HepG2 (cell line): ENCODE results near the gene SLC35D2. TPM values are rescaled to one million over a fixed set of nuclear protein-coding genes. Genes with fewer than 3 reads are reported as not detected.

Experiments used
- ARID4A ChIP-seq: sonication (generic); formaldehyde crosslinking; IDR thresholded peaks from 2 replicates; pipeline ENCODE4 v1.5.0; 2020; ENCODE audit warnings: mild to moderate bottlenecking, missing genetic modification reagents, borderline replicate concordance
- HIC2 ChIP-seq: sonication (generic); formaldehyde crosslinking; IDR thresholded peaks from 2 replicates; pipeline ENCODE4 v1.9.0; 2022; ENCODE audit warnings: low read depth, missing genetic modification reagents
- HOXA5 ChIP-seq: sonication (generic); formaldehyde crosslinking; IDR thresholded peaks from 2 replicates; pipeline ENCODE4 v1.4.0; 2020; ENCODE audit warnings: missing genetic modification reagents
- MAZ ChIP-seq, 2 experiments: sonication (generic) in 1 of 2; formaldehyde crosslinking in 1 of 2; IDR thresholded peaks; 2 replicates each; pipeline versions ENCODE4 v1.5.0 to v1.6.1; 2012 to 2020; ENCODE audit warnings: low read depth in 2 of 2, mild to moderate bottlenecking in 2 of 2, borderline replicate concordance in 1 of 2, improper control_type of control experiment in 1 of 2, low read length in 1 of 2, missing genetic modification reagents in 1 of 2, moderate library complexity in 1 of 2
- MED13 ChIP-seq: sonication (generic); formaldehyde crosslinking; IDR thresholded peaks from 2 replicates; pipeline ENCODE4 v1.5.0; 2020; ENCODE audit warnings: missing genetic modification reagents
- MLLT10 ChIP-seq: sonication (generic); formaldehyde crosslinking; IDR thresholded peaks from 2 replicates; pipeline ENCODE4 v1.4.0; 2020; ENCODE audit warnings: missing genetic modification reagents
- MXD4 ChIP-seq: IDR thresholded peaks from 2 replicates; pipeline ENCODE4 v1.6.1; 2016; ENCODE audit warnings: mild to moderate bottlenecking, missing biosample characterization, missing genetic modification reagents
- NFRKB ChIP-seq: fragments of 450-650 bp; IDR thresholded peaks from 2 replicates; pipeline ENCODE4 v1.6.1; 2017
- NKX3-1 ChIP-seq: sonication (generic); formaldehyde crosslinking; IDR thresholded peaks from 2 replicates; pipeline ENCODE4 v1.5.0; 2020; ENCODE audit warnings: missing genetic modification reagents
- PPARG ChIP-seq: conservative IDR thresholded peaks from 2 replicates; pipeline ENCODE4 v1.6.1; 2016; ENCODE audit warnings: missing biosample characterization, missing genetic modification reagents
- PREB ChIP-seq: sonication (generic); formaldehyde crosslinking; IDR thresholded peaks from 2 replicates; pipeline ENCODE4 v1.4.0; 2020; ENCODE audit warnings: missing genetic modification reagents
- SOX13 ChIP-seq, 3 experiments: fragments of 450-650 bp in 1 of 3; sonication (generic) in 1 of 3; formaldehyde crosslinking in 1 of 3; IDR thresholded peaks in 2 of 3; conservative IDR thresholded peaks in 1 of 3; 2 replicates each; pipeline versions ENCODE4 v1.5.0 to v1.6.1; 2016 to 2020; ENCODE audit warnings: antibody characterized with exemption in 1 of 3, mild to moderate bottlenecking in 1 of 3, missing compliant biosample characterization in 1 of 3, missing genetic modification reagents in 1 of 3, moderate library complexity in 1 of 3
- TSC22D2 ChIP-seq: sonication (generic); formaldehyde crosslinking; IDR thresholded peaks from 2 replicates; pipeline ENCODE4 v1.5.1; 2020; ENCODE audit warnings: missing genetic modification reagents, mild to moderate bottlenecking, borderline replicate concordance
- ZBTB39 ChIP-seq: sonication (generic); formaldehyde crosslinking; IDR thresholded peaks from 2 replicates; pipeline ENCODE4 v1.5.0; 2020; ENCODE audit warnings: missing genetic modification reagents
- ZFY ChIP-seq: sonication (generic); formaldehyde crosslinking; IDR thresholded peaks from 2 replicates; pipeline ENCODE4 v1.4.0; 2020; ENCODE audit warnings: missing genetic modification reagents
- ZMAT3 ChIP-seq: sonication (generic); formaldehyde crosslinking; conservative IDR thresholded peaks from 2 replicates; pipeline ENCODE4 v1.7.0; 2021; ENCODE audit warnings: missing genetic modification reagents
- ZNF234 ChIP-seq: sonication (generic); formaldehyde crosslinking; conservative IDR thresholded peaks from 2 replicates; pipeline ENCODE4 v1.5.1; 2020; ENCODE audit warnings: mild to moderate bottlenecking, missing genetic modification reagents
- polyA plus RNA-seq, 8 experiments: library from polyadenylated mRNA; depleted of rRNA in 3 of 8; stranded (reverse) in 7 of 8; unstranded in 1 of 8; fragments of >200 nt; fragmentation: Illumina TruSeq in 4 of 8; extraction: Trizol in 4 of 8; gene quantifications; 2 replicates each; pipeline versions ENCODE4 v1.2.1 to v1.2.3, GENCODE V29; 2011 to 2016; ENCODE audit warnings: low read depth in 4 of 8, missing spikeins in 1 of 8, mixed read lengths in 1 of 8; ENCODE audit not compliant: insufficient read depth in 1 of 8
- total RNA-seq, 5 experiments: library from RNA; depleted of rRNA; stranded (reverse); fragments of >200 nt; fragmentation: Illumina TruSeq; extraction: Trizol; gene quantifications; 2 replicates each; pipeline ENCODE4 v1.2.3, GENCODE V29; 2016; ENCODE audit warnings: low read depth in 1 of 5

Gene SLC35D2
- total and polyA plus RNA-seq, 2 of the 13 experiments (the other 11 are each of a cell fraction or from before 2014, with no cell fraction given) = 96.2 to 103 TPM

DNA sequence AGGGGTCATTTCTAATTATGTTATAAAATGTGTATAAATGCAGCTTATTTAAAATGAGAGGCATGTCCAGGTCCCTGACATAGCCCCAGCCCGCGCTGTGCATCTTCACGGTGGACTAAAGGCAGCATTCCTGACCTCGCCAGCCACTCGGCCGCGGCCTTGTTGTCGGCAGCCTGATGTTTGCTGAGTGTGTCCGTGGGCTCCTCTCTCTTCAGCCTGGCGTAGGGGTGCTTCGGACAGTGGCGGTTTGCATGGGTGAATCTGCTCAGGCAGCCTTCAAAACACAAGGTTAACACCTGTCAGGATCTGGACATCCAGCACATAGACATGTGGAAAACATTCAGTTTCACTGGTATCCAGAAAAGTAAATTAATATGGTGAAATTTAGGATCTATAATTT, 8.8 kb upstream of the SLC35D2 start (continued):
- TF ChIP-seq ARID4A (no peak), MED13 (CRISPR knock-in tag) (no peak), PREB (CRISPR knock-in tag) (no peak), PPARG (no peak), NFRKB (no peak), MLLT10 (no peak), ZFY (CRISPR knock-in tag) (no peak), MAZ (IDR thresholded peaks at IDR 0.05; ENCODE audit: borderline replicate concordance, low read depth, low read length) (no peak), MAZ (CRISPR knock-in tag; IDR thresholded peaks at IDR 0.05; ENCODE audit: low read depth) (0 out of 2 replicates have a peak, but pooled peaks have one; percentile 34), ZMAT3 (peak; percentile 21; the same call in 1 of the 2 replicates), ZBTB39 (CRISPR knock-in tag) (no peak), HIC2 (no peak), MXD4 (CRISPR knock-in tag) (no peak), TSC22D2 (no peak), SOX13 (IDR thresholded peaks at IDR 0.05) (no peak), SOX13 (CRISPR knock-in tag; conservative IDR thresholded peaks at IDR 0.05 in 1 of 2, IDR thresholded peaks at IDR 0.05 in 1 of 2) (peak in 1 of 2 experiments; percentile 22; a peak in 1 of 4 replicates), NKX3-1 (CRISPR knock-in tag) (no peak), HOXA5 (CRISPR knock-in tag) (no peak), ZNF234 (no peak)
